HCT116 (cell line): ENCODE results near the gene DLG2.

Source experiments
- ATF3 ChIP-seq: IDR thresholded peaks from 2 replicates; pipeline ENCODE4 v1.6.1; 2012
- ELF1 ChIP-seq: IDR thresholded peaks from 2 replicates; pipeline ENCODE4 v1.6.1; 2012; ENCODE audit warnings: low read depth, borderline replicate concordance
- EZH2 ChIP-seq: fragments of 200-600 bp; sonication (generic); IDR thresholded peaks from 2 replicates; pipeline ENCODE4 v1.6.1; 2017; ENCODE audit warnings: antibody characterized with exemption, mixed run types
- MAX ChIP-seq: IDR thresholded peaks from 2 replicates; pipeline ENCODE4 v1.6.1; 2012
- RAD21 ChIP-seq: IDR thresholded peaks from 2 replicates; pipeline ENCODE4 v1.6.1; 2012; ENCODE audit warnings: low read depth, mild to moderate bottlenecking
- REST ChIP-seq: IDR thresholded peaks from 2 replicates; pipeline ENCODE4 v1.6.1; 2012; ENCODE audit warnings: low read depth
- SIN3A ChIP-seq: IDR thresholded peaks from 2 replicates; pipeline ENCODE4 v1.6.1; 2012; ENCODE audit warnings: low read depth
- SP1 ChIP-seq: IDR thresholded peaks from 2 replicates; pipeline ENCODE4 v1.6.1; 2012; ENCODE audit warnings: low read depth
- TCF7L2 ChIP-seq: IDR thresholded peaks from 2 replicates; pipeline ENCODE4 v1.7.0; 2011; ENCODE audit warnings: borderline replicate concordance, inconsistent platforms; ENCODE audit not compliant: insufficient read depth, insufficient read length; ENCODE audit errors: extremely low read depth
- TF ChIP-seq, protein P1 (sequence below), 3 experiments: fragments of 200-600 bp in 1 of 3; sonication (generic) in 1 of 3; IDR thresholded peaks in 2 of 3; conservative IDR thresholded peaks in 1 of 3; 2 replicates each; pipeline ENCODE4 v1.5.1; 2012 to 2017; ENCODE audit warnings: low read depth in 2 of 3, low read length in 2 of 3, antibody characterized with exemption in 1 of 3, borderline replicate concordance in 1 of 3, control low read depth in 1 of 3, mild to moderate bottlenecking in 1 of 3, mixed read lengths in 1 of 3, mixed run types in 1 of 3, moderate library complexity in 1 of 3; ENCODE audit not compliant: insufficient read depth in 1 of 3

DNA sequence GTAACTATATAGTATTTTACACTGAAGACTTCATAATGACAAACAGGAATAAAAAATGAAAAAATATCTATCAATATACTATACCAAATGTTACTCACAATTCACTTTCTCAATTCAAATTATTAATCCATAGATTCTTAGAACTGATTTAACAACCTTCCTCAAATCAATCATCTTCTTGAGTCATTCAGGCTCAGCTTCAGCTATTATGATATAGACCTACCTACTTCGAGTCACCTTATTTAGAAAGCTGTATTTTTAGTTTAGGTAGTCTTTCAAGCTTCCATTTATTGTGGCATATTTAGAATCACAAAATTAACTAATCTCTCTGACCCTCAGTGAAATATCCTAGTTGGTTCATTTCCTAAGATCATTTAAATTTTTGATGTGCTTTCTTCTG, 29.6 kb upstream of the DLG2 start:
- TF ChIP-seq, protein P1, sequence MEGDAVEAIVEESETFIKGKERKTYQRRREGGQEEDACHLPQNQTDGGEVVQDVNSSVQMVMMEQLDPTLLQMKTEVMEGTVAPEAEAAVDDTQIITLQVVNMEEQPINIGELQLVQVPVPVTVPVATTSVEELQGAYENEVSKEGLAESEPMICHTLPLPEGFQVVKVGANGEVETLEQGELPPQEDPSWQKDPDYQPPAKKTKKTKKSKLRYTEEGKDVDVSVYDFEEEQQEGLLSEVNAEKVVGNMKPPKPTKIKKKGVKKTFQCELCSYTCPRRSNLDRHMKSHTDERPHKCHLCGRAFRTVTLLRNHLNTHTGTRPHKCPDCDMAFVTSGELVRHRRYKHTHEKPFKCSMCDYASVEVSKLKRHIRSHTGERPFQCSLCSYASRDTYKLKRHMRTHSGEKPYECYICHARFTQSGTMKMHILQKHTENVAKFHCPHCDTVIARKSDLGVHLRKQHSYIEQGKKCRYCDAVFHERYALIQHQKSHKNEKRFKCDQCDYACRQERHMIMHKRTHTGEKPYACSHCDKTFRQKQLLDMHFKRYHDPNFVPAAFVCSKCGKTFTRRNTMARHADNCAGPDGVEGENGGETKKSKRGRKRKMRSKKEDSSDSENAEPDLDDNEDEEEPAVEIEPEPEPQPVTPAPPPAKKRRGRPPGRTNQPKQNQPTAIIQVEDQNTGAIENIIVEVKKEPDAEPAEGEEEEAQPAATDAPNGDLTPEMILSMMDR (IDR thresholded peaks at IDR 0.05 in 2 of 3, conservative IDR thresholded peaks at IDR 0.05 in 1 of 3; ENCODE audit: borderline replicate concordance in 1 of 3, insufficient read depth in 1 of 3, low read depth in 2 of 3, low read length in 2 of 3) = no peak
- no peak for TF ChIP-seq RAD21
- no peak for TF ChIP-seq ELF1
- no peak for TF ChIP-seq REST
- TF ChIP-seq EZH2 = no peak
- TF ChIP-seq MAX = no peak
- no peak for TF ChIP-seq SIN3A
- TF ChIP-seq ATF3 = no peak
- TF ChIP-seq SP1 = no peak
- TF ChIP-seq TCF7L2 = no peak
